Tibial nerve (tissue), 4 donors: ENCODE data around the gene CCL13.
A peak's percentile ranks its signal among the peaks of the same experiment; 100 is the strongest.

Experiments
- CTCF ChIP-seq, 5 experiments: fragments of 200-600 bp in 3 of 5; fragments of 450-650 bp in 2 of 5; sonication (generic) in 3 of 5; IDR thresholded peaks; one replicate each; pipeline ENCODE4 v1.5.1; 2016 to 2019; ENCODE audit warnings: antibody characterized with exemption in 5 of 5, mild to moderate bottlenecking in 3 of 5, moderate library complexity in 2 of 5
- EP300 ChIP-seq, 2 donors: sonication (generic); formaldehyde crosslinking; IDR thresholded peaks; one replicate each; pipeline ENCODE4 v1.6.1; 2017; ENCODE audit warnings: antibody characterized with exemption in 2 of 2, mild to moderate bottlenecking in 1 of 2
- POLR2A ChIP-seq, 2 donors: fragments of 450-650 bp; IDR thresholded peaks; one replicate each; pipeline ENCODE4 v1.6.1; 2017; ENCODE audit warnings: antibody characterized with exemption in 2 of 2, mild to moderate bottlenecking in 2 of 2, moderate library complexity in 2 of 2

- TF ChIP-seq POLR2A (IDR thresholded peaks at IDR 0.05): no peak
- TF ChIP-seq CTCF (IDR thresholded peaks at IDR 0.05): no peak
- TF ChIP-seq EP300 (IDR thresholded peaks at IDR 0.05): peak in 1 of 2 donors; percentile 43
Observed at GRCh38 chr17:34386697-34387550, 30.6 kb downstream of the CCL13 start.
